Epithelial cell of proximal tubule (primary cell): ENCODE measurements around the gene ZNF18. TPM values are rescaled to one million over a fixed set of nuclear protein-coding genes. Genes with fewer than 3 reads are reported as not detected.
A peak's percentile ranks its signal among the peaks of the same experiment; 100 is the strongest.
"Not testable (repeated sequence)": the region's sequence is repeated elsewhere in the genome, so short reads cannot be mapped to it uniquely, and the experiment has no call there.

ENCODE experiments used
- DNase-seq: peaks from one replicate; pipeline ENCODE4 v3.0.0-alpha.2; 2011; ENCODE audit warnings: low read depth
- H3K4me3 ChIP-seq: 2 replicates; pipeline ENCODE4 v1.5.1; 2011; ENCODE audit warnings: low read depth, mild to moderate bottlenecking, low read length
- CTCF ChIP-seq: conservative IDR thresholded peaks from 2 replicates; pipeline ENCODE4 v1.5.1; 2012; ENCODE audit warnings: low read depth, mild to moderate bottlenecking, low read length
- total RNA-seq: library from RNA; depleted of rRNA; stranded (reverse); fragments of >200 nt; gene quantifications from 2 replicates; pipeline ENCODE4 v1.2.3, GENCODE V29; 2015

The ZNF18 gene
- total RNA-seq, 1 donor from 2014 or later = 4.0 TPM

GRCh38 chr17:11986942-11987329 lies 10.3 kb downstream of the ZNF18 start:
- TF ChIP-seq CTCF = peak; percentile 55
- H3K4me3 ChIP-seq = no peak overlapping the region
- DNase-seq = no peak

- no peak for TF ChIP-seq CTCF
- no peak overlapping the region for H3K4me3 ChIP-seq
- no peak for DNase-seq
Measured at GRCh38 chr17:11986179-11986941, 10.9 kb downstream of the ZNF18 start.

GRCh38 chr17:11981862-11982261 lies 15.4 kb downstream of the ZNF18 start:
- no peak overlapping the region for H3K4me3 ChIP-seq
- no peak for DNase-seq
- no peak for TF ChIP-seq CTCF

- H3K4me3 ChIP-seq = no peak overlapping the region
- TF ChIP-seq CTCF = peak; percentile 49
- DNase-seq = no peak
Measured at GRCh38 chr17:11980813-11981212, 16.5 kb downstream of the ZNF18 start.

- no peak overlapping the region for H3K4me3 ChIP-seq
- TF ChIP-seq CTCF = no peak
- no peak for DNase-seq
Measured at GRCh38 chr17:11979795-11980194, 17.5 kb downstream of the ZNF18 start.

GRCh38 chr17:11972741-11973140 lies 24.5 kb downstream of the ZNF18 start:
- not testable (repeated sequence) for H3K4me3 ChIP-seq, DNase-seq

GRCh38 chr17:11969565-11969964 lies 27.7 kb downstream of the ZNF18 start:
- no peak for TF ChIP-seq CTCF
- no peak overlapping the region for H3K4me3 ChIP-seq
- DNase-seq = no peak
